H1 (cell line): ENCODE measurements around the gene ADAM12. TPM values are rescaled to one million over a fixed set of nuclear protein-coding genes. Genes with fewer than 3 reads are reported as not detected.

Experiments used
- CTCF ChIA-PET: fragments of 300-600 bp; sonication (Branson Sonifier 250); formaldehyde crosslinking; loops from one replicate; lab custom pipeline; 2021; ENCODE audit not compliant: partially characterized antibody; lab: Charles Lee
- POLR2A ChIA-PET: fragments of 300-600 bp; sonication (Branson Sonifier 250); formaldehyde crosslinking; loops from one replicate; lab custom pipeline; 2021; ENCODE audit warnings: inconsistent platforms; ENCODE audit not compliant: partially characterized antibody; lab: Charles Lee
- DNase-seq, 2 experiments: peaks; one replicate each; pipeline versions ENCODE4 v3.0.0 to v3.0.0-alpha.2; 2010 to 2022; ENCODE audit warnings: low spot score in 2 of 2, low read depth in 1 of 2, mixed read lengths in 1 of 2
- FAIRE-seq: peaks from 2 replicates; lab custom pipeline; 2011; peaks lifted over from hg19 to GRCh38; lab: Jason Lieb, UNC
- H2AFZ ChIP-seq: 2 replicates; pipeline ENCODE4 v1.8.1; 2012; ENCODE audit warnings: low read length, inconsistent platforms
- H2AK5ac ChIP-seq: 2 replicates; pipeline ENCODE4 v1.6.1; 2013; ENCODE audit warnings: low read depth, low read length
- H2BK120ac ChIP-seq: replicated peaks from 2 replicates; pipeline ENCODE3; 2013; ENCODE audit warnings: low read depth, low read length, inconsistent platforms
- H2BK12ac ChIP-seq: 2 replicates; pipeline ENCODE4 v1.6.1; 2013; ENCODE audit warnings: low read depth, low read length
- H2BK15ac ChIP-seq: 2 replicates; pipeline ENCODE4 v1.6.1; 2013; ENCODE audit warnings: low read length
- H2BK20ac ChIP-seq: 2 replicates; pipeline ENCODE4 v1.6.1; 2013; ENCODE audit warnings: low read length
- H2BK5ac ChIP-seq: 2 replicates; pipeline ENCODE4 v1.6.1; 2013; ENCODE audit warnings: low read depth, low read length
- H3K14ac ChIP-seq: 2 replicates; pipeline ENCODE4 v1.6.1; 2013; ENCODE audit warnings: inconsistent platforms; ENCODE audit not compliant: insufficient read length
- H3K18ac ChIP-seq: 2 replicates; pipeline ENCODE4 v1.6.1; 2013; ENCODE audit warnings: low read length; ENCODE audit errors: extremely low read depth
- H3K23ac ChIP-seq: 2 replicates; pipeline ENCODE4 v1.6.1; 2013; ENCODE audit warnings: inconsistent platforms; ENCODE audit not compliant: insufficient read length
- H3K23me2 ChIP-seq: 2 replicates; pipeline ENCODE4 v1.6.1; 2013; ENCODE audit warnings: low read depth, low read length
- H3K27ac ChIP-seq: 2 replicates; pipeline ENCODE4 v1.6.1; 2011; ENCODE audit warnings: low read depth, low read length, inconsistent platforms
- H3K27me3 ChIP-seq, 4 experiments: replicated peaks in 1 of 4; 1 replicate in 1 of 4; 2 replicates in 3 of 4; pipeline versions ENCODE4 v1.6.1 to v1.8.1; 2011 to 2013; ENCODE audit warnings: low read length in 3 of 4, mild to moderate bottlenecking in 3 of 4, inconsistent platforms in 2 of 4, mixed read lengths in 2 of 4, moderate library complexity in 1 of 4; ENCODE audit not compliant: control insufficient read depth in 3 of 4, insufficient read depth in 3 of 4; ENCODE audit errors: extremely low read depth in 1 of 4
- H3K36me3 ChIP-seq, 4 experiments: 2 replicates each; pipeline versions ENCODE4 v1.6.1 to v1.8.1; 2011 to 2013; ENCODE audit warnings: mild to moderate bottlenecking in 4 of 4, low read length in 3 of 4, moderate library complexity in 2 of 4, control low read depth in 1 of 4, inconsistent platforms in 1 of 4; ENCODE audit not compliant: insufficient read depth in 4 of 4, control insufficient read depth in 2 of 4
- H3K4ac ChIP-seq: replicated peaks from 2 replicates; pipeline ENCODE3; 2013; ENCODE audit warnings: low read length, low read depth, mixed read lengths, inconsistent platforms; ENCODE audit not compliant: insufficient read length
- H3K4me1 ChIP-seq, 4 experiments: replicated peaks in 1 of 4; 1 replicate in 1 of 4; 2 replicates in 3 of 4; pipeline versions ENCODE4 v1.6.1 to v1.8.1; 2011 to 2013; ENCODE audit warnings: low read length in 3 of 4, inconsistent platforms in 2 of 4, mixed read lengths in 1 of 4; ENCODE audit not compliant: insufficient read depth in 4 of 4, control insufficient read depth in 3 of 4
- H3K4me2 ChIP-seq, 2 experiments: 2 replicates each; pipeline versions ENCODE4 v1.6.1 to v1.8.1; 2011 to 2013; ENCODE audit warnings: low read depth in 2 of 2, low read length in 2 of 2, control low read depth in 1 of 2, inconsistent platforms in 1 of 2, mild to moderate bottlenecking in 1 of 2; ENCODE audit not compliant: insufficient read depth in 1 of 2
- H3K4me3 ChIP-seq, 4 experiments: fragments of 200-600, 300-600 bp in 1 of 4; sonication (generic), shearing (Covaris generic), sonication (Bioruptor Twin) in 1 of 4; 2 replicates each; pipeline versions ENCODE4 v1.5.1 to v1.8.1; 2011 to 2016; ENCODE audit warnings: low read length in 4 of 4, low read depth in 3 of 4, control low read depth in 2 of 4, inconsistent platforms in 2 of 4, mild to moderate bottlenecking in 2 of 4, mixed read lengths in 1 of 4, moderate library complexity in 1 of 4; ENCODE audit not compliant: insufficient read depth in 2 of 4; ENCODE audit errors: extremely low read depth in 1 of 4
- H3K56ac ChIP-seq: replicated peaks from 2 replicates; pipeline ENCODE3; 2013; ENCODE audit warnings: low read depth, mild to moderate bottlenecking, mixed read lengths, low read length, inconsistent platforms; ENCODE audit not compliant: insufficient read length
- H3K79me1 ChIP-seq: 2 replicates; pipeline ENCODE4 v1.6.1; 2013; ENCODE audit warnings: low read depth, low read length, control low read depth
- H3K79me2 ChIP-seq, 2 experiments: 2 replicates each; pipeline versions ENCODE4 v1.6.1 to v1.8.1; 2012 to 2013; ENCODE audit warnings: low read length in 2 of 2, mild to moderate bottlenecking in 2 of 2, inconsistent platforms in 1 of 2; ENCODE audit not compliant: insufficient read depth in 2 of 2, control insufficient read depth in 1 of 2
- H3K9ac ChIP-seq, 4 experiments: replicated peaks in 1 of 4; 1 replicate in 1 of 4; 2 replicates in 3 of 4; pipeline versions ENCODE4 v1.6.1 to v1.8.1; 2011 to 2013; ENCODE audit warnings: low read depth in 3 of 4, low read length in 3 of 4, control low read depth in 2 of 4, mild to moderate bottlenecking in 2 of 4, moderate library complexity in 2 of 4, inconsistent platforms in 1 of 4; ENCODE audit errors: extremely low read depth in 1 of 4
- H3K9me3 ChIP-seq, 2 experiments: 2 replicates each; pipeline versions ENCODE4 v1.6.1 to v1.8.1; 2012 to 2013; ENCODE audit warnings: mild to moderate bottlenecking in 2 of 2, moderate library complexity in 2 of 2, control low read depth in 1 of 2, inconsistent platforms in 1 of 2, low read depth in 1 of 2, low read length in 1 of 2, mixed read lengths in 1 of 2; ENCODE audit not compliant: insufficient read depth in 2 of 2
- H4K20me1 ChIP-seq, 2 experiments: replicated peaks in 1 of 2; 2 replicates each; pipeline versions ENCODE3 to v1.8.1; 2011 to 2013; ENCODE audit warnings: inconsistent platforms in 2 of 2, low read length in 2 of 2, mild to moderate bottlenecking in 1 of 2; ENCODE audit not compliant: insufficient read depth in 2 of 2, control insufficient read depth in 1 of 2
- H4K5ac ChIP-seq: 2 replicates; pipeline ENCODE4 v1.6.1; 2013; ENCODE audit warnings: low read length, low read depth, mixed read lengths, inconsistent platforms; ENCODE audit not compliant: insufficient read length
- H4K8ac ChIP-seq: 2 replicates; pipeline ENCODE4 v1.8.0; 2013; ENCODE audit warnings: mild to moderate bottlenecking, moderate library complexity, low read length, inconsistent platforms; ENCODE audit not compliant: insufficient read depth; ENCODE audit errors: extremely low read depth
- H4K91ac ChIP-seq: replicated peaks from 2 replicates; pipeline ENCODE3; 2013; ENCODE audit warnings: low read length, mixed read lengths, inconsistent platforms; ENCODE audit not compliant: insufficient read length
- BACH1 ChIP-seq: IDR thresholded peaks from 2 replicates; pipeline ENCODE4 v1.6.1; 2012; ENCODE audit warnings: low read length, improper control_type of control experiment
- BCL11A ChIP-seq, 2 experiments: IDR thresholded peaks; one replicate each; pipeline ENCODE4 v1.6.1; 2011; ENCODE audit warnings: low read depth in 2 of 2, low read length in 2 of 2, mild to moderate bottlenecking in 2 of 2
- EP300 ChIP-seq, 2 experiments: IDR thresholded peaks; 1 replicate in 1 of 2; 2 replicates in 1 of 2; pipeline ENCODE4 v1.6.1; 2011 to 2012; ENCODE audit warnings: low read depth in 2 of 2, low read length in 2 of 2, mild to moderate bottlenecking in 2 of 2, borderline replicate concordance in 1 of 2, inconsistent platforms in 1 of 2, moderate library complexity in 1 of 2
- FOSL1 ChIP-seq: IDR thresholded peaks from 2 replicates; pipeline ENCODE4 v1.6.1; 2011; ENCODE audit warnings: mild to moderate bottlenecking, low read depth, low read length, moderate library complexity; ENCODE audit not compliant: insufficient read depth
- GABPA ChIP-seq: IDR thresholded peaks from 2 replicates; pipeline ENCODE4 v1.6.1; 2011; ENCODE audit warnings: mild to moderate bottlenecking, low read length, moderate library complexity, borderline replicate concordance; ENCODE audit not compliant: insufficient read depth
- HDAC2 ChIP-seq, 2 experiments: fragments of 300-600 bp in 1 of 2; sonication (generic) in 1 of 2; IDR thresholded peaks; 2 replicates each; pipeline ENCODE4 v1.6.1; 2011 to 2012; ENCODE audit warnings: low read depth in 2 of 2, low read length in 2 of 2, mild to moderate bottlenecking in 2 of 2, moderate library complexity in 2 of 2, borderline replicate concordance in 1 of 2, inconsistent platforms in 1 of 2
- JUN ChIP-seq: IDR thresholded peaks from 2 replicates; pipeline ENCODE4 v1.6.1; 2011; ENCODE audit warnings: low read depth, mild to moderate bottlenecking, improper control_type of control experiment, low read length
- KDM4A ChIP-seq: IDR thresholded peaks from one replicate; pipeline ENCODE4 v1.7.1; 2012; ENCODE audit warnings: low read depth, mild to moderate bottlenecking, moderate library complexity, low read length, inconsistent platforms; ENCODE audit not compliant: severe bottlenecking
- KDM5A ChIP-seq: fragments of 200-600 bp; IDR thresholded peaks from 2 replicates; pipeline ENCODE4 v1.7.1; 2012; ENCODE audit warnings: mild to moderate bottlenecking, low read length, inconsistent platforms, mixed read lengths
- RBBP5 ChIP-seq: IDR thresholded peaks from 2 replicates; pipeline ENCODE4 v1.7.1; 2012; ENCODE audit warnings: low read depth, mild to moderate bottlenecking, inconsistent platforms, low read length, moderate library complexity, borderline replicate concordance
- RFX5 ChIP-seq: IDR thresholded peaks from 2 replicates; pipeline ENCODE4 v1.6.1; 2011; ENCODE audit warnings: low read depth, low read length, improper control_type of control experiment, borderline replicate concordance
- RXRA ChIP-seq: IDR thresholded peaks from 2 replicates; pipeline ENCODE4 v1.6.1; 2011; ENCODE audit warnings: low read depth, mild to moderate bottlenecking, low read length, moderate library complexity; ENCODE audit not compliant: insufficient read depth
- YY1 ChIP-seq: IDR thresholded peaks from 2 replicates; pipeline ENCODE4 v1.6.1; 2011; ENCODE audit warnings: low read depth, mild to moderate bottlenecking, low read length
- WGBS, 2 experiments: shearing (Covaris generic) in 1 of 2; methylation state at CpG; one replicate each; pipeline versions ENCODE4 v1.1.6 to v1.1.7; 2013 to 2015; ENCODE audit warnings: low lambda C conversion rate in 2 of 2, mixed read lengths in 2 of 2, inconsistent platforms in 1 of 2, low coverage in 1 of 2, missing lambda C conversion rate in 1 of 2; ENCODE audit not compliant: insufficient replicate concordance in 2 of 2, insufficient coverage in 1 of 2, insufficient read length in 1 of 2; ENCODE audit errors: extremely low coverage in 1 of 2, missing lambda C conversion rate in 1 of 2; 5-methylcytosine and 5-hydroxymethylcytosine counted together
- polyA plus RNA-seq, 7 experiments: library from polyadenylated mRNA; depleted of rRNA in 3 of 7; stranded (reverse) in 5 of 7; unstranded in 2 of 7; fragments of >200 nt in 5 of 7; fragments of 200-250 nt in 2 of 7; gene quantifications; 1 replicate in 5 of 7; 2 replicates in 1 of 7; 4 replicates in 1 of 7; pipeline versions ENCODE4 v1.2.1 to v1.2.3, GENCODE V29; 2011 to 2013; ENCODE audit warnings: missing spikeins in 2 of 7, mixed read lengths in 2 of 7
- total RNA-seq: library from RNA; stranded (reverse); fragmentation: NEBNext Ultra II Directional; extraction: Animal tissue kit (Norgen Biotek cat#: 25700); gene quantifications from 2 replicates; pipeline ENCODE4 v1.2.1, GENCODE V29; 2021

ADAM12 gene
- total and polyA plus RNA-seq, 2 of the 8 experiments (the other 6 are each of a cell fraction or from before 2014, with no cell fraction given), result 0.07 to 0.17 TPM

- H4K8ac ChIP-seq, result no peak overlapping the region
- 0 out of 2 replicates have a peak overlapping the region, but pooled peaks have one; percentile 62 for H2AFZ ChIP-seq
- H2BK120ac ChIP-seq, result no peak overlapping the region
- H2BK20ac ChIP-seq, result no peak overlapping the region
- no peak overlapping the region for H2BK5ac ChIP-seq
- H2BK12ac ChIP-seq, result no peak overlapping the region
- no peak overlapping the region for H3K23ac ChIP-seq
- H3K27ac ChIP-seq, result no peak overlapping the region
- no peak overlapping the region for H3K9ac ChIP-seq
- H3K4me2 ChIP-seq, result no peak overlapping the region
- no peak overlapping the region for H4K91ac ChIP-seq
- H2AK5ac ChIP-seq, result no peak overlapping the region
- CTCF ChIA-PET, result no interaction called here
- H3K36me3 ChIP-seq, result no peaks in the 10 kb centered on the region; a peak in 1 of 8 replicates
- H3K4me1 ChIP-seq, result no peaks in the 10 kb centered on the region
- POLR2A ChIA-PET, result no interaction called here
- H3K27me3 ChIP-seq, result peaks cover 0 to 1% (median 0%) of the 10 kb centered on the region in 4 experiments; a peak in 1 of 7 replicates
- H3K79me1 ChIP-seq, result no peaks in the 10 kb centered on the region
- H3K4me3 ChIP-seq, result no peak overlapping the region
- H3K56ac ChIP-seq, result no peak overlapping the region
- 100% methylated on average over 1 of the region's 1 CpG; no CpG with 5 or more reads in 1 of the 2 experiments for WGBS, 2 experiments
- no peaks in the 10 kb centered on the region for H3K23me2 ChIP-seq
- H4K5ac ChIP-seq, result no peak overlapping the region
- H3K79me2 ChIP-seq, result no peaks in the 10 kb centered on the region
- no peak overlapping the region for H3K14ac ChIP-seq
- no peaks in the 10 kb centered on the region for H4K20me1 ChIP-seq
- H3K9me3 ChIP-seq, result no peaks in the 10 kb centered on the region
- no peak overlapping the region for H2BK15ac ChIP-seq
- no peak for FAIRE-seq
- no peak for DNase-seq
- H3K18ac ChIP-seq, result no peak overlapping the region
- no peak overlapping the region for H3K4ac ChIP-seq
- TF ChIP-seq KDM4A (no peak), RBBP5 (no peak), BCL11A (IDR thresholded peaks at IDR 0.05; ENCODE audit: low read depth in 2 of 2, low read length in 2 of 2) (no peak), RFX5 (no peak), RXRA (no peak), JUN (no peak), YY1 (no peak), KDM5A (no peak), EP300 (IDR thresholded peaks at IDR 0.05; ENCODE audit: borderline replicate concordance in 1 of 2, low read depth in 2 of 2, low read length in 2 of 2) (no peak), FOSL1 (no peak), HDAC2 (IDR thresholded peaks at IDR 0.05; ENCODE audit: borderline replicate concordance in 1 of 2, low read depth in 2 of 2, low read length in 2 of 2) (no peak), BACH1 (no peak), GABPA (no peak)
Observed at GRCh38 chr10:126337251-126337810, 50.9 kb downstream of the ADAM12 start.
